K562 (cell line): ENCODE results near the gene MAD1L1.

Experiments used
- FOSL1 ChIP-seq: fragments of 200-800 bp; sonication (Bioruptor generic); conservative IDR thresholded peaks from 2 replicates; pipeline ENCODE4 v1.6.1; 2016; ENCODE audit warnings: missing genetic modification characterization, missing compliant biosample characterization
- NONO ChIP-seq, 2 experiments: fragments of 200-400 bp in 1 of 2; fragments of 450-650 bp in 1 of 2; formaldehyde crosslinking in 1 of 2; IDR thresholded peaks; 2 replicates each; pipeline ENCODE4 v1.6.1; 2017; ENCODE audit warnings: low read depth in 2 of 2, mild to moderate bottlenecking in 2 of 2, moderate library complexity in 2 of 2, low read length in 1 of 2
- PCBP2 ChIP-seq: fragments of 200-400 bp; formaldehyde crosslinking; IDR thresholded peaks from 2 replicates; pipeline ENCODE4 v1.6.1; 2018; ENCODE audit warnings: low read length, low read depth, mild to moderate bottlenecking, moderate library complexity; ENCODE audit not compliant: poor library complexity, severe bottlenecking
- SNRNP70 ChIP-seq: fragments of 200-400 bp; formaldehyde crosslinking; optimal IDR thresholded peaks from 2 replicates; pipeline ENCODE3; 2017; ENCODE audit warnings: low read depth, low read length
- TF ChIP-seq, protein P1 (sequence below): sonication (generic); formaldehyde crosslinking; IDR thresholded peaks from 2 replicates; pipeline ENCODE4 v1.8.1; 2023; ENCODE audit warnings: missing genetic modification reagents, mild to moderate bottlenecking, borderline replicate concordance
- TF ChIP-seq, protein P2 (sequence below), 3 experiments: IDR thresholded peaks in 2 of 3; conservative IDR thresholded peaks in 1 of 3; 2 replicates each; pipeline ENCODE4 v1.5.1; 2011 to 2012; ENCODE audit warnings: low read length in 3 of 3, mild to moderate bottlenecking in 3 of 3, control low read depth in 2 of 3, improper control_type of control experiment in 1 of 3, inconsistent platforms in 1 of 3, low read depth in 1 of 3, mixed read lengths in 1 of 3, moderate library complexity in 1 of 3; ENCODE audit not compliant: insufficient read depth in 2 of 3

DNA sequence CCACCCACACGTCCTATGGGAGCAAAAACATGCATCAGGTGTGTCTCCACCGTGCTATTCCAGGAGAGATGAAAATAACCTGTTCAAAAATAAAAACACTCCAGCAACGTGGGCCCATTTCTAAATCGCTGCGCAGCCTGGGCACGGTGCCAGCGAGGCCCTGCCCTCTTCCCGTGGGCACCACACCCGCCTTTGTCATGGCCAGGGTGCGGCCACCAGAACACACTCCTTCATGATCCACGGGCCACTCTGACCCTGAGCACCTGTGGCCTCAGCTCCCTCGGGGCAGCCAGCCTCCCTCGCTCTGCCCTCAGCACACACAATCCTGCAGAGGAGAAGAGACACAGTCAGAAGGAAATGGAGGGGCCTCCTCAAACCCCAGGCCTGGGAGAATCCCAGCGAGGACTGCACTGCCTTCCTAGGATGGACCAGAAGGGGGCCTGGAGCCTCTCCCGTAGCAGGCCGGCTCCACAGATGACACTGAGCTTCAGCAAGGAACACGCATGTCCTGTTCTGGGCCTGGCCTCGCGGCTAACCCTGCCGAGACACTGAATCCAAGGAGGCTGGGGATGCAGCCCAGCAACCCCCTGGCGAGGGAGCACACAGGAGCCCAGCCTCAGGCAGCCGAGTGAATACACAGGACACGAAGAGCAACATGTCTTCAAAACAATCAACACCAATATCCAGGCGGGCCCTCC, 169.0 kb downstream of the MAD1L1 start:
- TF ChIP-seq SNRNP70 (no peak), NONO (IDR thresholded peaks at IDR 0.05; ENCODE audit: low read depth in 2 of 2, low read length in 1 of 2) (no peak), FOSL1 (no peak), PCBP2 (no peak)
- TF ChIP-seq, protein P1, sequence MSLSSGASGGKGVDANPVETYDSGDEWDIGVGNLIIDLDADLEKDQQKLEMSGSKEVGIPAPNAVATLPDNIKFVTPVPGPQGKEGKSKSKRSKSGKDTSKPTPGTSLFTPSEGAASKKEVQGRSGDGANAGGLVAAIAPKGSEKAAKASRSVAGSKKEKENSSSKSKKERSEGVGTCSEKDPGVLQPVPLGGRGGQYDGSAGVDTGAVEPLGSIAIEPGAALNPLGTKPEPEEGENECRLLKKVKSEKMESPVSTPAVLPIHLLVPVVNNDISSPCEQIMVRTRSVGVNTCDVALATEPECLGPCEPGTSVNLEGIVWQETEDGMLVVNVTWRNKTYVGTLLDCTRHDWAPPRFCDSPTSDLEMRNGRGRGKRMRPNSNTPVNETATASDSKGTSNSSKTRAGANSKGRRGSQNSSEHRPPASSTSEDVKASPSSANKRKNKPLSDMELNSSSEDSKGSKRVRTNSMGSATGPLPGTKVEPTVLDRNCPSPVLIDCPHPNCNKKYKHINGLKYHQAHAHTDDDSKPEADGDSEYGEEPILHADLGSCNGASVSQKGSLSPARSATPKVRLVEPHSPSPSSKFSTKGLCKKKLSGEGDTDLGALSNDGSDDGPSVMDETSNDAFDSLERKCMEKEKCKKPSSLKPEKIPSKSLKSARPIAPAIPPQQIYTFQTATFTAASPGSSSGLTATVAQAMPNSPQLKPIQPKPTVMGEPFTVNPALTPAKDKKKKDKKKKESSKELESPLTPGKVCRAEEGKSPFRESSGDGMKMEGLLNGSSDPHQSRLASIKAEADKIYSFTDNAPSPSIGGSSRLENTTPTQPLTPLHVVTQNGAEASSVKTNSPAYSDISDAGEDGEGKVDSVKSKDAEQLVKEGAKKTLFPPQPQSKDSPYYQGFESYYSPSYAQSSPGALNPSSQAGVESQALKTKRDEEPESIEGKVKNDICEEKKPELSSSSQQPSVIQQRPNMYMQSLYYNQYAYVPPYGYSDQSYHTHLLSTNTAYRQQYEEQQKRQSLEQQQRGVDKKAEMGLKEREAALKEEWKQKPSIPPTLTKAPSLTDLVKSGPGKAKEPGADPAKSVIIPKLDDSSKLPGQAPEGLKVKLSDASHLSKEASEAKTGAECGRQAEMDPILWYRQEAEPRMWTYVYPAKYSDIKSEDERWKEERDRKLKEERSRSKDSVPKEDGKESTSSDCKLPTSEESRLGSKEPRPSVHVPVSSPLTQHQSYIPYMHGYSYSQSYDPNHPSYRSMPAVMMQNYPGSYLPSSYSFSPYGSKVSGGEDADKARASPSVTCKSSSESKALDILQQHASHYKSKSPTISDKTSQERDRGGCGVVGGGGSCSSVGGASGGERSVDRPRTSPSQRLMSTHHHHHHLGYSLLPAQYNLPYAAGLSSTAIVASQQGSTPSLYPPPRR = no peak
- TF ChIP-seq, protein P2, sequence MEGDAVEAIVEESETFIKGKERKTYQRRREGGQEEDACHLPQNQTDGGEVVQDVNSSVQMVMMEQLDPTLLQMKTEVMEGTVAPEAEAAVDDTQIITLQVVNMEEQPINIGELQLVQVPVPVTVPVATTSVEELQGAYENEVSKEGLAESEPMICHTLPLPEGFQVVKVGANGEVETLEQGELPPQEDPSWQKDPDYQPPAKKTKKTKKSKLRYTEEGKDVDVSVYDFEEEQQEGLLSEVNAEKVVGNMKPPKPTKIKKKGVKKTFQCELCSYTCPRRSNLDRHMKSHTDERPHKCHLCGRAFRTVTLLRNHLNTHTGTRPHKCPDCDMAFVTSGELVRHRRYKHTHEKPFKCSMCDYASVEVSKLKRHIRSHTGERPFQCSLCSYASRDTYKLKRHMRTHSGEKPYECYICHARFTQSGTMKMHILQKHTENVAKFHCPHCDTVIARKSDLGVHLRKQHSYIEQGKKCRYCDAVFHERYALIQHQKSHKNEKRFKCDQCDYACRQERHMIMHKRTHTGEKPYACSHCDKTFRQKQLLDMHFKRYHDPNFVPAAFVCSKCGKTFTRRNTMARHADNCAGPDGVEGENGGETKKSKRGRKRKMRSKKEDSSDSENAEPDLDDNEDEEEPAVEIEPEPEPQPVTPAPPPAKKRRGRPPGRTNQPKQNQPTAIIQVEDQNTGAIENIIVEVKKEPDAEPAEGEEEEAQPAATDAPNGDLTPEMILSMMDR (IDR thresholded peaks at IDR 0.05 in 2 of 3, conservative IDR thresholded peaks at IDR 0.05 in 1 of 3; ENCODE audit: insufficient read depth in 2 of 3, low read depth in 1 of 3, low read length in 3 of 3) = no peak
